Stimulated activated CD8-positive, alpha-beta memory T cell treated with anti-CD3 and anti-CD28 coated beads, Interleukin-12 subunit alpha, Interleukin-12 subunit beta, amount 100 ng/mL, for 24 hours (primary cell): ENCODE measurements around the gene RUBCN.

Experiments used
- DNase-seq: peaks from one replicate; pipeline ENCODE4 v3.0.0-alpha.2; 2020; ENCODE audit errors: extremely low read depth

RUBCN gene

GRCh38 chr3:197736491-197737318 is at the start of gene RUBCN:
RUBCN (minus strand) TSS chr3:197736904; CDS start chr3:197736719, 185 bp downstream.
- DNase-seq = peak; percentile 89

GRCh38 chr3:197784019-197784585 is 47.4 kb upstream of the RUBCN start:
- no peak for DNase-seq

GRCh38 chr3:197782230-197782629 is 45.5 kb upstream of the RUBCN start:
- DNase-seq = no peak

- no peak for DNase-seq
Observed at GRCh38 chr3:197775317-197775716, 38.6 kb upstream of the RUBCN start.

GRCh38 chr3:197761784-197762183 is 25.1 kb upstream of the RUBCN start:
- no peak for DNase-seq

- DNase-seq = no peak
Observed at GRCh38 chr3:197758512-197758911, 21.8 kb upstream of the RUBCN start.

- no peak for DNase-seq
Observed at GRCh38 chr3:197756704-197757103, 20.0 kb upstream of the RUBCN start.

- DNase-seq = no peak
Observed at GRCh38 chr3:197753263-197753662, 16.6 kb upstream of the RUBCN start.

GRCh38 chr3:197752107-197752506 is 15.4 kb upstream of the RUBCN start:
- DNase-seq = no peak

- DNase-seq = no peak
Observed at GRCh38 chr3:197750858-197751737, 14.4 kb upstream of the RUBCN start.

GRCh38 chr3:197750396-197750831 is 13.7 kb upstream of the RUBCN start:
- no peak for DNase-seq

- DNase-seq = peak; percentile 74
Observed at GRCh38 chr3:197749601-197750395, 13.1 kb upstream of the RUBCN start, which contains the start of gene FYTTD1. FYTTD1 (plus strand) TSS chr3:197749883; CDS start chr3:197749972, 89 bp downstream.

- DNase-seq = no peak
Observed at GRCh38 chr3:197749315-197749600, 12.6 kb upstream of the RUBCN start.

- no peak for DNase-seq
Observed at GRCh38 chr3:197748597-197749314, 12.1 kb upstream of the RUBCN start.

GRCh38 chr3:197746801-197747237 is 10.1 kb upstream of the RUBCN start:
- no peak for DNase-seq

GRCh38 chr3:197746209-197746608 is 9.5 kb upstream of the RUBCN start:
- DNase-seq = no peak

GRCh38 chr3:197742787-197743186 is 6.1 kb upstream of the RUBCN start:
- DNase-seq = no peak

- DNase-seq = no peak
Observed at GRCh38 chr3:197737749-197738462, 1.2 kb upstream of the RUBCN start.

GRCh38 chr3:197737319-197737649 is 580 bp upstream of the RUBCN start:
- DNase-seq = no peak

- DNase-seq = no peak
Observed at GRCh38 chr3:197736010-197736490, 654 bp downstream of the RUBCN start.
